ENCODE data around the gene CDH13.

CDH13 gene

DNA sequence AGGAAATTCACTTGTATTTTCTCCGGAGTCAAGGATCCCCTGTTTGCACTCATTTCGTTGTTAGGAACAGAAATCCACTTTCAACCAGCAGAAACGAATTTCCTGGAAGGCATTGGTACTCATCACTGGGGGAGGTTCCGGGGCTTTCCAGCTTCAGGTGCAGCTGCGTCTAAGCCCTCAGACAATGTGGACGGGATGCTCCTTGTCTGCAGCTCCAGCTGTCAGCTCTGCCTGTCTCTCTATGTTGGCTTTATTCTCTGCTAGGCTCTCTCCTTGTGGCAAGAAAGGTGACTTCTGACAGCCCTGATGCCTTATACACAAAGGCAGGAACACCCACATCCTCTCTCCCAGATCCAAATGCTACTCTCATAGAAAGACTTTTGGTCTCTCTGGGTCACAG is 997.1 kb downstream of the CDH13 start:
- no peak for DNase-seq (ENCODE audit: low spot score)

DNA sequence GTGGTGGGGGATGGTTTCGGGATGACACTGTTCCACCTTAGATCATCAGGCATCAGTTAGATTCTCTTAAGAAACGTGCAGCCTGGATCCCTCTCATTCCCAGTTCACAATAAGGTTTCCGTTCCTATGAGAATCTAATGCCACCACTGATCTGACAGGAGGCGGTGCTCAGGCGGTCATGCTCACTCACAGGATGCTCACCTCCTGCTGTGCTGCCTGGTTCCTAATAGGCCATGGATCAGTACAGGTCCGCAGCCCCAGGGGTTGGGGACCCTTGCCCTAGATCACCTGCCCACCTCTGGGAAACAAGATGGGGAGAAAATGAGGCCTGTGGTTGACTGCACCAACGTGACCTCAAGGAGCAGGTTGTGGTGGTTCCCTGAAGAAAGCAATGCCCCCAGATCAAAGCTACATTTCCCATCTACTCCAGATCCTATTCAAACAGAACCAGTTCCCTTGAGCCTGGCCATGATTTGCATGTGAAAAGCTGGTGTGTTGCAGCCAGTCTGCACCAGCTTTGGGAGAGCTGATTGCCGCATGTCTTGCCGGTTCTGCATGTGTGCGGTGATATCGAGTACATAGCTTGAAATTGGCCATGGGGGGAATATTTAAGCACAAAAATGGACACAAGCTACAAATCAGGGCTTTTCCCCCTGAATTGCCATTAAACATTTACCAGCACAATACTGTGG is 997.8 kb downstream of the CDH13 start:
- no peak for DNase-seq (ENCODE audit: low spot score)

DNA sequence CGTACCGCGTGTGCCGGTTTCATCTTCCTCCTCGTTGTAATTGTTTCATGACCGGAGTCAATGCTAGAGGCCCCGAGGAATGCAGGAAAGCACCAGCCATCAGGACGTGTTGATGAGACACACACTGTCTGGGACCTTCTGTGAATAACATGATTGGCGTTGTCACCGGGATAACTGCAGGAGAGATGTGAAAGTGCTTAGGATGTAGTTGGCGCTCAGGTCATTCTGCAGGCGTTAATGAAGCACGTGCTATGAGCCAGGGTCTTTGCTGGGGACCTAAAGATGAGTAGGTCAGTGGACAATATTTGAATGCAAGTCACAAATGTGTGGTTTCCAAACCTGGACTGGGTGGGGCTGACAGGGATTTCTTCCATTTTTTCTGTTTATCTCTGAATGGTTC is 999.4 kb downstream of the CDH13 start:
- DNase-seq (ENCODE audit: low spot score): no peak

DNA sequence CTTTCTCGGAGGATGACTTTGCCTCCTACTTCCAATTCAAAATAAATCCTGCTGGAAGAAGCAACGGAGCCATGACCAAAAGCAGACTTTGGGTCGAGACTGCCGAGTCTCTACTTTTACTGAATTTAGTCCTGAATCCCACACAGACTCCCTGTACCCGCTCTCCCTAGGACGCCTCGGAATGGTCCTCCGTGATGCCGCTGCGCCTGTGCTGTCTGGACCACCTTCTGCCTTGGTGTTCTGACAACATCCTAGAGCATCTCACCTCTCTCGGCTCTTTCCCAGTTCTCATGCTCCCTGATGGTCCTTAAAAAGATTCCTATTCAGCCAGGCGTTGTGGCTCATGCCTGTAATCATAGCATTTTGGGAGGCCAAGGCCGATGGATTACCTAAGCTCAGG is 999.9 kb downstream of the CDH13 start:
- DNase-seq (ENCODE audit: low spot score): no peak

- no peak for DNase-seq (ENCODE audit: low spot score)
These were observed 1001.2 kb downstream of the CDH13 start for GRCh38 chr16:83627996-83628395.

DNA sequence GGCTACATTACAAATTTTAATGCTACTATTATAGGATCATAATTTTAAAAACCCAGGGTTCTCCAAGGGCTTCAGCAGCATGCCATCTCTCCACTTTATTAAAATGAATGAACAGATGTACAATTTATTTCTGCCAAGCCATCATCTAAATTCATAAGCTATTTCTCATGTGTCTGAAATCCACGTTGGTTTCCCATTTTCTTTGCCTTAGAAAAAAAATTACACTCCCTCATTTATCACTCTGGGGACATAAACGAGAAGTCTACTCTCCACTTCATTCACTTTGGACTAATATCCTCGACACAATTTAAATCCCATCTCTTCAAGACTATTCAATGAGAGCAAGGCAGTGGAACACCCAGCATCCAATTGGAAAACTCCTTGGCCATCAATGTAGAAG is 1002.7 kb downstream of the CDH13 start:
- no peak for DNase-seq (ENCODE audit: low spot score)

- no peak for DNase-seq (ENCODE audit: low spot score)
These were observed 1003.1 kb downstream of the CDH13 start for GRCh38 chr16:83629836-83630235.

DNA sequence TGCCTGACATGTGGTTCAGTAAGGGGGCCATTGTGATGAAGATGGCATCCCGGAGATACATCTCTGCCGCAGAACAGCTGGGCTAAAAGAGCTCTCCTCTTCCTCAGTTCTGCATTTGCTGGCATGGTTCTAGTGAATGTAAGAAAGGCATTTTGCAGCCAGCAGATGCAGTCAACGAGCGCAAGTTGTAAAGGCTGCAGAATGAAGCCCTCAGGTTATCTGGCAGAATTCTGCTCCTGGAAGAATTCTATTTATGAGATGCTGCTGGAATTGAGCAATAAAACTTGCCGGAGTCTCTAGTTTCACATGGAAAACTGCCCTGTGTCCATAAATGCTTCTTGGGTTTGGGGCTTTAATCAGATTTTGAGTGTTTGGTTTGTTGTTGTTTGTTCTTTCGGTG is 1004.2 kb downstream of the CDH13 start:
- no peak for DNase-seq (ENCODE audit: low spot score)

DNA sequence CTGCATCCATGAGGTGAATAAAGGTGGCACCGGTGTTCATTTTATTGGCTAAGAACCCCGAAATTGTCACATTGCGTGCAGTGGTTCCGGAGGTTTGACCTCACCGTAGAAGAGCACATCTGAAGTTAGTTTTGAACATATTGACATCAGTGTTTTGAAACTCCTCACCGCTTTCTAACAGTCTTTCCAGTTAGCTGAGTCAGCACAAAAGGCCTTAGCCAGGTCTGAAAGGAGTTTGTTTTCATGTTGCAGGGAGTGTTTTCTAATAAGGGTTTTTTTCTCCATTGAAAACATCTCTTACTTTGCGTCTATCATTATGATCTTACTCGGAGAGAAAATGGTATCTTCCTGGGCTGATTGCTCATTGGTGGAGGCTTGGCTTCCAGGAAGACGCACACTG is 1006.5 kb downstream of the CDH13 start:
- DNase-seq (ENCODE audit: low spot score): no peak

DNA sequence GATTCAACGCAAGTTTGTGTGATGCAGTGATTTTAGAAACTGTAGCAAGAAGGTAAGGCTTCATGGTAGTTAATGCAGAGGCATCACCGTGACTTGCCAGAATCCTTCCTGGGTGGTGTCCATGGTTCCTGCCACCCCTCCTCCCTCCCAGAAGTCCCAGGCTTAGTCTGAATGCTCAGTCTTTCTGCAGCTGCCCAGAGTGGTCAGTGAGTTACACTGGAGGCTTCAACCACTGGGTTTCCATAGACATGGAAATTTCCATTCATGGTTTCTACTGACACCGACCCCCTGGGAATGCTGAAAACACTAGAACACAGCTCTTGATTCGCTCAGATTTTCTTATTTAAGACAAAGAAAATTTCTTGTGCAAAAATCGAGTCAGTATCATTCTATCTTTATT is 1021.6 kb downstream of the CDH13 start:
- no peak for DNase-seq (ENCODE audit: low spot score)

DNA sequence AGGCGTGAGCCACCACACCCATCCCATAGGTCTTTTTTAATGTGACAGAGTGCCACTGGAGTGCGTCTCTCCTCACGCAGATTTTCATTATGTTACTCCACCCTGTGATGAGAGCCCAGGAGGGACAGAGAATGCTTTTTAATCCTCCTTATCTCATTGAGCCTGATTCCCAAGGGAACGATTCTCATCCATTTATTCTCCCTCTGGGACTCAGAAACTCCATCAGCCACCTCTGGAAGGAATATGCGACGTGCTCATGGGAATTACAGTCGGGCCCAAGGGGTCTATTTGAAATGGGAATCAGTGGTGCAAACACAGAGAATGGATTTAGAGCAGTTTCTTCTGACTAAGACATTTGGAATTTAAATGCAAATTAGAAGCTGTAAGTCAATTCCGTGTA is 1025.1 kb downstream of the CDH13 start:
- peak; percentile 42 for DNase-seq (ENCODE audit: low spot score)

- no peak for DNase-seq (ENCODE audit: low spot score)
These were observed 1026.2 kb downstream of the CDH13 start for GRCh38 chr16:83652943-83653342.

GRCh38 chr16:83653785-83654184 is 1027.0 kb downstream of the CDH13 start:
- DNase-seq (ENCODE audit: low spot score): no peak

DNA sequence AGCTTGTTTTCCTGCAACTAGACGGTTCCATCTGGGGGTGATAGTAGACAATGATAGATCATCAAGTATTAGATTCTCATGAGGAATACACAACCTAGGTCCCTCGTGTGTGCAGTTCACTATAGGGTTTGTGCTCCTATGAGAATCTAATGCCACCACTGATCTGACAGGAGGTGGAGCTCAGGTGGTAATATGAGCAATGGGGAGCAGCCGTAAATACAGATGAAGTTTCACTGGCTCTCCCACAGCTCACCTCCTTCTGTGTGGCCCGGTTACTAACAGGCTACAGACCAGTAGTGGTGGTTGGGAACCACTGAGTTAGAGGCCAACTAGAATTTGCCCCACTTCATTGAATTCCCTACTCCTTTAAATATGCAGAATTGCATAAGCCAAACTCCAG is 1033.5 kb downstream of the CDH13 start:
- no peak for DNase-seq (ENCODE audit: low spot score)

GRCh38 chr16:83661656-83662055 is 1034.9 kb downstream of the CDH13 start:
- DNase-seq (ENCODE audit: low spot score): no peak

GRCh38 chr16:83666449-83666848 is 1039.7 kb downstream of the CDH13 start:
- DNase-seq (ENCODE audit: low spot score): no peak

DNA sequence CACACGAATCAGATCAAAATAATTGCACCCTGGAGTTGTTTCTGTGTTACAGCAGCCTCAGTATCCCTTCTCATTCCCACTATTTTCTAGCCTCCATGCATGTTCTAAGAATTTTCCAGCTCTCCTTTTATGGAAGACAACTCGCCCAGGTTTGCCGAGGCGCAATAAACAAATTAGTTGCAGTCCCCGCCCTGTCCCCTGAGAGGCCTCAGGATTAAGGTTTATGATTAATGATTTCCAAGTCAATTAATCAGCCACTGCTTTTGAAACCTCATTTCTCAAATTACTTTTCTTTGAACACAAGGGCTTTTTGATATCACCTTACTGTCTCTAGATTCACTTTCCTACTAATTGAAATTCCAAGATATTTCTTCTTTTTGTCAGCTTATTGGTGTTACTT is 1042.7 kb downstream of the CDH13 start:
- DNase-seq (ENCODE audit: low spot score): no peak

- no peak for DNase-seq (ENCODE audit: low spot score)
These were observed 1048.3 kb downstream of the CDH13 start for GRCh38 chr16:83674931-83675535.

GRCh38 chr16:83676086-83676485 is 1049.3 kb downstream of the CDH13 start:
- DNase-seq (ENCODE audit: low spot score): no peak

GRCh38 chr16:83680980-83681379 is 1054.2 kb downstream of the CDH13 start:
- no peak for DNase-seq (ENCODE audit: low spot score)

- no peak for DNase-seq (ENCODE audit: low spot score)
These were observed 1054.7 kb downstream of the CDH13 start for GRCh38 chr16:83681381-83681956.

- DNase-seq (ENCODE audit: low spot score): no peak
These were observed 1055.5 kb downstream of the CDH13 start for GRCh38 chr16:83682116-83682867.

GRCh38 chr16:83682868-83683235 is 1056.1 kb downstream of the CDH13 start:
- DNase-seq (ENCODE audit: low spot score): no peak

All from COLO829 (cell line).